SK-N-SH (cell line): Measurements from ENCODE around the gene FHOD3. TPM values are rescaled to one million over a fixed set of nuclear protein-coding genes. Genes with fewer than 3 reads are reported as not detected.

Experiments
- CTCF ChIA-PET: fragments of 300-600, 350-600 bp; formaldehyde crosslinking; extraction: SDS; loops from one replicate; lab custom pipeline; 2021; lab: Yijun Ruan, JAX
- POLR2A ChIA-PET: fragments of 350-600 bp; sonication (Branson Sonifier 250); formaldehyde crosslinking; extraction: SDS; loops from one replicate; lab custom pipeline; 2020; ENCODE audit warnings: antibody characterized with exemption, inconsistent platforms; lab: Yijun Ruan, JAX
- DNase-seq: peaks from one replicate; pipeline ENCODE4 v3.0.0; 2012
- H2AFZ ChIP-seq: fragments of 200-600 bp; sonication (generic); 2 replicates; pipeline ENCODE4 v1.8.1; 2016; ENCODE audit warnings: antibody characterized with exemption, mild to moderate bottlenecking, low read depth
- H3F3A ChIP-seq: fragments of 200-600 bp; sonication (generic); replicated peaks from 2 replicates; pipeline ENCODE3; 2016; ENCODE audit warnings: antibody characterized with exemption, mild to moderate bottlenecking; ENCODE audit not compliant: insufficient read depth
- H3K27ac ChIP-seq, 2 experiments: fragments of 200-500 bp in 1 of 2; fragments of 200-600 bp in 1 of 2; sonication (Bioruptor generic) in 1 of 2; sonication (generic), shearing (Covaris generic) in 1 of 2; 2 replicates each; pipeline versions ENCODE4 v1.5.1 to v1.6.1; 2014 to 2016; ENCODE audit warnings: low read depth in 2 of 2, inconsistent platforms in 1 of 2, low read length in 1 of 2, mild to moderate bottlenecking in 1 of 2, mixed read lengths in 1 of 2
- H3K27me3 ChIP-seq: fragments of 200-600 bp; sonication (generic), shearing (Covaris generic); 2 replicates; pipeline ENCODE4 v1.6.1; 2016; ENCODE audit warnings: mixed run types; ENCODE audit not compliant: insufficient read depth
- H3K36me3 ChIP-seq, 2 experiments: fragments of 200-500 bp in 1 of 2; fragments of 200-600 bp in 1 of 2; sonication (Bioruptor generic) in 1 of 2; sonication (generic) in 1 of 2; replicated peaks in 1 of 2; 2 replicates each; pipeline versions ENCODE3 to v1.5.1; 2014 to 2016; ENCODE audit warnings: low read length in 1 of 2, mild to moderate bottlenecking in 1 of 2; ENCODE audit not compliant: insufficient read depth in 2 of 2, control insufficient read depth in 1 of 2
- H3K4me1 ChIP-seq, 2 experiments: fragments of 200-500 bp in 1 of 2; fragments of 200-600 bp in 1 of 2; sonication (Bioruptor generic) in 1 of 2; sonication (generic), shearing (Covaris generic) in 1 of 2; 2 replicates each; pipeline versions ENCODE4 v1.5.1 to v1.6.1; 2014 to 2016; ENCODE audit warnings: low read depth in 1 of 2, low read length in 1 of 2, mixed run types in 1 of 2; ENCODE audit not compliant: insufficient read depth in 2 of 2, control insufficient read depth in 1 of 2
- H3K4me2 ChIP-seq: fragments of 200-600 bp; sonication (generic), shearing (Covaris generic); 2 replicates; pipeline ENCODE4 v1.6.1; 2017; ENCODE audit warnings: mixed run types
- H3K4me3 ChIP-seq, 2 experiments: fragments of 200-500 bp in 1 of 2; fragments of 200-600 bp in 1 of 2; sonication (Bioruptor generic) in 1 of 2; sonication (generic), shearing (Covaris generic) in 1 of 2; 2 replicates each; pipeline versions ENCODE4 v1.5.1 to v1.8.1; 2014 to 2016; ENCODE audit warnings: low read depth in 2 of 2, inconsistent platforms in 1 of 2, low read length in 1 of 2, mild to moderate bottlenecking in 1 of 2, mixed read lengths in 1 of 2, moderate library complexity in 1 of 2
- H3K79me2 ChIP-seq: fragments of 200-600 bp; sonication (generic); 2 replicates; pipeline ENCODE4 v1.8.1; 2017; ENCODE audit warnings: mild to moderate bottlenecking; ENCODE audit not compliant: insufficient read depth
- H3K9ac ChIP-seq: fragments of 200-600 bp; sonication (generic); 2 replicates; pipeline ENCODE4 v1.6.1; 2017; ENCODE audit warnings: mixed run types
- H3K9me2 ChIP-seq: fragments of 200-600 bp; sonication (generic); 2 replicates; pipeline ENCODE4 v1.6.1; 2017; ENCODE audit warnings: mixed run types
- H3K9me3 ChIP-seq: fragments of 200-600 bp; sonication (generic); 2 replicates; pipeline ENCODE4 v1.6.1; 2017; ENCODE audit warnings: mixed run types, mild to moderate bottlenecking, moderate library complexity
- H4K20me1 ChIP-seq: fragments of 200-600 bp; sonication (generic); 2 replicates; pipeline ENCODE4 v1.6.1; 2017; ENCODE audit warnings: mild to moderate bottlenecking, mixed run types; ENCODE audit not compliant: insufficient read depth
- CHD2 ChIP-seq: fragments of 150-350 bp; IDR thresholded peaks from 2 replicates; pipeline ENCODE4 v1.6.1; 2018; ENCODE audit warnings: low read length; ENCODE audit not compliant: partially characterized antibody
- ELF1 ChIP-seq: IDR thresholded peaks from 2 replicates; pipeline ENCODE4 v1.4.0; 2012
- EP300 ChIP-seq, 2 experiments: IDR thresholded peaks; 2 replicates each; pipeline versions ENCODE4 v1.4.0 to v1.6.1; 2012; ENCODE audit warnings: borderline replicate concordance in 1 of 2, low read depth in 1 of 2, low read length in 1 of 2
- EZH2phosphoT487 ChIP-seq: fragments of 200-600 bp; sonication (generic); IDR thresholded peaks from 2 replicates; pipeline ENCODE4 v1.6.1; 2017; ENCODE audit warnings: low read depth, mixed run types, mild to moderate bottlenecking, antibody characterized with exemption, moderate library complexity, borderline replicate concordance
- FOXJ3 ChIP-seq: sonication (generic); formaldehyde crosslinking; IDR thresholded peaks from 2 replicates; pipeline ENCODE4 v1.5.1; 2020; ENCODE audit warnings: mild to moderate bottlenecking, missing genetic modification reagents
- GATA2 ChIP-seq: sonication (generic); formaldehyde crosslinking; IDR thresholded peaks from 2 replicates; pipeline ENCODE4 v1.5.0; 2020; ENCODE audit warnings: mild to moderate bottlenecking, missing genetic modification reagents
- IRF3 ChIP-seq: fragments of 150-350 bp; IDR thresholded peaks from 2 replicates; pipeline ENCODE4 v1.6.1; 2016; ENCODE audit warnings: mild to moderate bottlenecking, low read depth, low read length
- MEF2A ChIP-seq: IDR thresholded peaks from 2 replicates; pipeline ENCODE4 v1.4.0; 2012; ENCODE audit warnings: low read depth, borderline replicate concordance
- NFIC ChIP-seq: IDR thresholded peaks from 2 replicates; pipeline ENCODE4 v1.4.0; 2012; ENCODE audit warnings: borderline replicate concordance
- NRF1 ChIP-seq: IDR thresholded peaks from 2 replicates; pipeline ENCODE4 v1.6.1; 2012; ENCODE audit warnings: low read depth, mild to moderate bottlenecking, low read length
- RAD21 ChIP-seq: IDR thresholded peaks from 2 replicates; pipeline ENCODE4 v1.6.1; 2012; ENCODE audit warnings: mild to moderate bottlenecking, low read length
- RCOR1 ChIP-seq: fragments of 150-350 bp; IDR thresholded peaks from 2 replicates; pipeline ENCODE4 v1.6.1; 2017; ENCODE audit warnings: antibody characterized with exemption, low read length
- RXRA ChIP-seq: IDR thresholded peaks from 2 replicates; pipeline ENCODE4 v1.4.0; 2012; ENCODE audit warnings: low read depth, mild to moderate bottlenecking, borderline replicate concordance
- SIN3A ChIP-seq: IDR thresholded peaks from 2 replicates; pipeline ENCODE4 v1.6.1; 2012; ENCODE audit warnings: low read depth, mild to moderate bottlenecking, low read length, moderate library complexity, borderline replicate concordance
- SMC3 ChIP-seq: IDR thresholded peaks from 2 replicates; pipeline ENCODE4 v1.6.1; 2012; ENCODE audit warnings: low read depth, low read length, improper control_type of control experiment
- TCF12 ChIP-seq: IDR thresholded peaks from 2 replicates; pipeline ENCODE4 v1.4.0; 2012
- TEAD4 ChIP-seq: IDR thresholded peaks from 2 replicates; pipeline ENCODE4 v1.4.0; 2012; ENCODE audit warnings: mild to moderate bottlenecking, borderline replicate concordance; ENCODE audit not compliant: insufficient read depth
- USF1 ChIP-seq: IDR thresholded peaks from 2 replicates; pipeline ENCODE4 v1.4.0; 2012; ENCODE audit warnings: low read depth, borderline replicate concordance
- USF2 ChIP-seq: fragments of 150-350 bp; IDR thresholded peaks from 2 replicates; pipeline ENCODE4 v1.6.1; 2017; ENCODE audit warnings: antibody characterized with exemption, low read length, low read depth, borderline replicate concordance
- ZBTB33 ChIP-seq: IDR thresholded peaks from 2 replicates; pipeline ENCODE4 v1.4.0; 2012; ENCODE audit warnings: low read depth, borderline replicate concordance
- WGBS: methylation state at CpG from one replicate; pipeline ENCODE4 v1.1.6; 2017; ENCODE audit warnings: low lambda C conversion rate; 5-methylcytosine and 5-hydroxymethylcytosine counted together
- polyA plus RNA-seq, 3 experiments: library from polyadenylated mRNA; depleted of rRNA; stranded (reverse); fragments of >200 nt; gene quantifications; 2 replicates each; pipeline ENCODE4 v1.2.3, GENCODE V29; 2012

Gene FHOD3
- polyA plus RNA-seq, 1 of the 3 experiments (the other 2 are of a cell fraction): 10.9 TPM

GRCh38 chr18:36736094-36736493, 438.6 kb downstream of the FHOD3 start:
- peaks cover 0 to 25% of the 10 kb centered on the region in 2 experiments; a peak in 2 of 4 replicates for H3K4me1 ChIP-seq
- peaks cover 0 to 18% of the 10 kb centered on the region in 2 experiments for H3K36me3 ChIP-seq
- WGBS: 88% methylated on average over 4 of the region's 6 CpGs
- H3F3A ChIP-seq: no peaks in the 10 kb centered on the region
- no peak overlapping the region; a peak in 1 of 4 replicates for H3K27ac ChIP-seq
- no peaks in the 10 kb centered on the region for H4K20me1 ChIP-seq
- H3K9me2 ChIP-seq: no peaks in the 10 kb centered on the region
- POLR2A ChIA-PET: no interaction called here
- H2AFZ ChIP-seq: no peak overlapping the region
- CTCF ChIA-PET: interaction anchor here (1.0 to 2.3 kb wide), 3 partner anchors 22 to 48 kb away, joined by 3 to 9 read pairs (median 3); no protein-coding TSS in a partner anchor
- no peaks in the 10 kb centered on the region for H3K79me2 ChIP-seq
- TF ChIP-seq SMC3 (no peak), ZBTB33 (no peak), CHD2 (no peak), RXRA (no peak), IRF3 (no peak), FOXJ3 (CRISPR knock-in tag) (no peak), RCOR1 (no peak), ELF1 (no peak), GATA2 (no peak), NFIC (no peak), EZH2phosphoT487 (no peak), MEF2A (no peak), NRF1 (no peak), RAD21 (no peak), EP300 (IDR thresholded peaks at IDR 0.05; ENCODE audit: borderline replicate concordance in 1 of 2, low read depth in 1 of 2, low read length in 1 of 2) (no peak), TEAD4 (no peak), TCF12 (no peak), SIN3A (no peak), USF1 (no peak), USF2 (no peak)
- no peak for DNase-seq
- no peaks in the 10 kb centered on the region for H3K9me3 ChIP-seq
- no peak overlapping the region for H3K9ac ChIP-seq
- H3K4me2 ChIP-seq: no peak overlapping the region
- no peak overlapping the region for H3K4me3 ChIP-seq
- no peaks in the 10 kb centered on the region for H3K27me3 ChIP-seq
